HG02610 (cell line): ENCODE results near the gene CARD10.
"Not testable (repeated sequence)": the region's sequence is repeated elsewhere in the genome, so short reads cannot be mapped to it uniquely, and the experiment has no call there.

Experiments
- ATAC-seq: cut with Tn5 transposase; IDR thresholded peaks from one replicate; pipeline ENCODE4 v1.9.1; 2021; ENCODE audit warnings: mild to moderate bottlenecking, moderate library complexity; ENCODE audit not compliant: unreplicated experiment

CARD10 gene

GRCh38 chr22:37529652-37530345, 10.6 kb upstream of the CARD10 start:
- no peak for ATAC-seq

GRCh38 chr22:37527952-37528351, 8.7 kb upstream of the CARD10 start:
- ATAC-seq = not testable (repeated sequence)

GRCh38 chr22:37527081-37527752, 8.0 kb upstream of the CARD10 start:
- not testable (repeated sequence) for ATAC-seq

- ATAC-seq = no peak
Observed at GRCh38 chr22:37526376-37526775, 7.2 kb upstream of the CARD10 start.

GRCh38 chr22:37525746-37526350, 6.6 kb upstream of the CARD10 start:
- no peak for ATAC-seq

GRCh38 chr22:37525073-37525745, 6.0 kb upstream of the CARD10 start:
- no peak for ATAC-seq

- no peak for ATAC-seq
Observed at GRCh38 chr22:37522482-37522881, 3.3 kb upstream of the CARD10 start.

GRCh38 chr22:37521236-37521739, 2.1 kb upstream of the CARD10 start:
- no peak for ATAC-seq

GRCh38 chr22:37520776-37521191, 1.6 kb upstream of the CARD10 start:
- no peak for ATAC-seq

- no peak for ATAC-seq
Observed at GRCh38 chr22:37518509-37519267, 527 bp downstream of the CARD10 start.

- ATAC-seq = no peak
Observed at GRCh38 chr22:37517826-37518450, 1.3 kb downstream of the CARD10 start.

GRCh38 chr22:37516456-37516855, 2.8 kb downstream of the CARD10 start:
- ATAC-seq = no peak

- no peak for ATAC-seq
Observed at GRCh38 chr22:37515901-37516300, 3.3 kb downstream of the CARD10 start.

GRCh38 chr22:37514526-37515051, 4.6 kb downstream of the CARD10 start:
- no peak for ATAC-seq

GRCh38 chr22:37511395-37512104, 7.7 kb downstream of the CARD10 start:
- ATAC-seq = no peak

GRCh38 chr22:37510091-37510490, 9.1 kb downstream of the CARD10 start:
- no peak for ATAC-seq

GRCh38 chr22:37509059-37509860, 10.0 kb downstream of the CARD10 start:
- ATAC-seq = no peak

GRCh38 chr22:37508431-37508992, 10.7 kb downstream of the CARD10 start:
- ATAC-seq = no peak
